Measurements from ENCODE around the gene MED14.
A peak's percentile ranks its signal among the peaks of the same experiment; 100 is the strongest.

MED14 gene

GRCh38 chrX:40663078-40663740 lies 72.1 kb downstream of the MED14 start:
- DNase-seq = no peak

DNA sequence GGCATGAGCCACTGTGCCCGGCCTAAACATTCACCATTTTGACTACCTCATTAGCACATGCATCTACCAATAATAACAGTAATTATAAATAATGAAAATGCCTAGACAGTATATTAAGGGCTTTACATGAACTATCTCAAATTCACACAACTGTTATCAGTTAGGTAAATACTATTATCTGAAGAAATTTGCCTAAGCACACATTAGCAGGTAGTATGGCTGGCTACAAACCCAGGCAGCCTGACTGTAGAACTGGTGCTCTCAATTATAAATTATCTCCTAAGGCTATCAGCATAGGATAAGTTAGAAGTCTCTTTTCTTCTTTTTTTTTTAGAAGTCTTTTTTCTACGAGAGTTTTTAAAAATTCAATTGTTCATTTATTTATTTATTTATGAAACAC lies 73.9 kb downstream of the MED14 start:
- no peak for DNase-seq

DNA sequence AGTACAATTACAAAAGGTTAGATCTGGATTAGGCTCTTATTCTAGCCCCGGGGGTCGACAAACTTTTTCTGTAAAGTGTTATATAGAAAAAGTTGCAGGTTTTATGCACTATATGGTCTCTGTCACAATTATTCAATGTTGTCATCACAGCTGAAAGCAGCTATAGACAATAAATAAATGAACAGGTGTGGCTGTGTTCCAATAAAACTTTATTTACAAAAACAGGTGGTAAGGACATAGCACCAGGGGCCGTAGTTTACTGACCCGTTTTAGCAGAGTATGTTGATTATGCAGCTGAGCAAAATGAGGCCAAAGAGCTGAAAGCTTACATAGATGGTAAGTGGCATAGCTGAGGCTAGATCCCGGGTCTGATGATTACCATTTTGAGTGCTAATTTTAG lies 75.0 kb downstream of the MED14 start:
- no peak for DNase-seq

DNA sequence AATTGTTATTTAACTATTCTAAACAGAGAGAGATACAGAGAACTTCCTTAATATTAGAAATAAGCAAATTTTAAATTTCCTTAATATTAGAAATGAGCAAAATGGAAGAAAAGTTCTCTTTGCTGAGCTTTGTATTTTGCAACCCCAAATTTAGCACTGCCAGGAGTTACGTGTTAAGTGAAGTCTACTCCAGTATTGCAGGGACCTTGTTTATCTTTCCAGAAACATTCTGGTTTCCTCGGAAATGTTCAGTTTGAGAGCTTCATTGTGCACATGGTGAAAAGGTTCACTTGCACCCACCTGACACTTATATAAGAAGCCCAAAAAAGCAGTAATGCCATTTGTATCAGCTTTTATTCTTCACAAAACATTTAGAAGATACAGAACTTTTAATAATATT lies 81.8 kb downstream of the MED14 start:
- DNase-seq = no peak

GRCh38 chrX:40652664-40653063 lies 82.7 kb downstream of the MED14 start:
- DNase-seq = no peak

DNA sequence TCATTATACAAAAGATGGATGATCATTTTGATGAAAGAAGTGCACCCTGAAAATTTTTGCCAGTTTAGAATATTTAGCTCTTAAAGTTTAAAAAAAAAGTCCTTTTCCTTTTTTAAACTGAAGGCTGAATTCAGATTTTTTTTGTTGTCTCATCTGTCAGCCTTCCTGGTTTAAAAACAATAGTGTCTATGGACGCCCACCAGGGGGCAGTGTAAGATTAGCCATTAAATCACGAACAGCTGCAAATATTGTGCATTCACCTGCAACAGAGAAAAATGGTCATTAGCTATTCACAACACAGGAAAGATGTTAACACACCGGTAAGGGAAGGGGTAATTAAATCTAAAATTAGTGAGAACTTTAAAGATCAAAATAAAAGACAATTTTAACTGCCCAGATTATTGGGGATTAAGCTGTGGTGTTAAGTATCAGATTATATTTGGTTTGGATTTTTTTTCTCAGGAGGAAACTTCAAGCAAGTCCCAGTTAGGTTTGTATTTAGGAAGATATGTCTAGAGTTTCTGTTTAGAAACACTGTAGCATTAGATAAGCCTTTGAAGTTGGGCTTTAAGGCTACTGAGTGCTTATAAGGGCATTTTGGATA lies 83.6 kb downstream of the MED14 start:
- DNase-seq = peak; percentile 29

- DNase-seq = peak; percentile 24
These were observed 87.8 kb downstream of the MED14 start, which contains the start of gene CXorf38 for GRCh38 chrX:40647307-40648197. TSS of gene CXorf38 (minus strand) at chrX:40647561. CDS start at chrX:40647520, 41 bp downstream.

- DNase-seq = no peak
These were observed 88.6 kb downstream of the MED14 start for GRCh38 chrX:40646489-40647306.

- no peak for DNase-seq
These were observed 90.5 kb downstream of the MED14 start for GRCh38 chrX:40644821-40645358.

DNA sequence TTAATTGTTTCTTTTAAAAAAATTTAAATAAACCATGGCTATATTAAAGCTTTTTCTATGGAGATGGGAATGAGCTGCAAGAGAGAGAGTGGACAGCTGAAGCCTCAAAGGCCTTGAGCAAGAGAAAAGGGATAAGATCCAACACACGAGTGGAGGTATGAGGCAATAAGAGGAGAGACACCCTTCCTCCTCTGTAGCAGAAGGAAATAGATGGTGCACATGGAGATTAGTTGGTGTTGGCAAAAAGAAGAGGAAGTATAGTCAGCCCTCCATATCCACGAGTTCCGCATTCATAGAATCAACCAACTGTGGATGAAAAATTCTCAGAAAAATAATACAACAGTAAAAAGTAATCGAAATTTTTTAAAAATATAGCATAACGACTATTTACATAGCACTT lies 91.2 kb downstream of the MED14 start:
- DNase-seq = no peak

DNA sequence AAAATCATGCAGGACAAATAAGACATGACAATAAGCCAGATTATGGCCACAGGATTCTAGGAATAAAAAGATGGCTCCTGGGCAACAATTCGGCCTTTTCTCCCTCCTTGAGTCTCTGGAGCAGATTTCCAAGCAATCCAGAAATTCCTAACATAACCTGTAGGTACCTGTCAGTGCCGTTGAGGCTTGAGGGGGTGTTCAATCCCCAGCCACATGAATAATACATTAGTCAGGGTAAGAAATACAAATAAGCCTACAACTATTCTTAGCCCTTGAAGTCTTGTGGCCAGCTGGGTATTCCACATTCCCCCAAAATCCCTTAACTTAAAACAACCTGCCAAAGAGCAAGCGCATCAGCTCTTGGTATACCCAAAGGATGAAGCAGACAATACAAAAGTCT lies 97.7 kb downstream of the MED14 start:
- DNase-seq = no peak

DNA sequence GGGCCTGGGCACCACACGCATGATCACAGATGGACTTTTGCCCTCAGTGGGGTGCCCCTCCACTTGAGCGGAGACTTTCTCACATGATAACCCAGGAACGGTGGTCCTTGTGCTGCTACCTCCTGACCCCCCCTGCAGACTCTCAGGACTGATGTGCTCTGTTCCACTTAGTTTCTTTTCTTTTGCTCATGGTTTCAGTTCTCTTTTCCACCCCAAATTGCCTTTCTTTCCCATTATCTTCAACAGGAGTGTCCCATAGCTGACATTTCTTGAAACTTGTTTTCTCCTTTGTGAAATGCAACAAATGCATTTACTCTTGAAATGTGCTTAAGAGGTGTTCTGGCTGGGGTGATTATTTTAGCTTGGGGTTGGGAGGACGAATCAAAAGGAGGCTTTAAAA lies 103.1 kb downstream of the MED14 start:
- DNase-seq = no peak

DNA sequence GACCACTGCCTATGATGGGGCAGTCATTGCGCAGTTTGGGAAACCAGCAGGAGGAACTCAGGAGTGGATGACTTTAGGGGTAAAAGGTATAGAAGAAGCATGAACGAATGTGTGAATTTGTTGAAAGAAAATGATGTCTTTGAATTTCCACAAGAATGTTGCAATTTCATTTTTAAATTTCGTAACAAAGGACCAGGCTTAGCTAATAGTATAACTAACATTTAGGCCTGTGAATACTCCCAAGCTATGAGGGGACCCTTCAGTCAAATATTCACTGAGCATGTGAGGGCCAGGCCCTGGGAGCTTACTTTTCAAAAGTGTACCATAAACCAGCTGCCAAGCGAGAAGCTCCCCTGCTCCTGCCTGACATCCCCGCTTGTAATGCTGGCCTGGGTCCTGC lies 106.8 kb downstream of the MED14 start:
- DNase-seq = no peak

DNA sequence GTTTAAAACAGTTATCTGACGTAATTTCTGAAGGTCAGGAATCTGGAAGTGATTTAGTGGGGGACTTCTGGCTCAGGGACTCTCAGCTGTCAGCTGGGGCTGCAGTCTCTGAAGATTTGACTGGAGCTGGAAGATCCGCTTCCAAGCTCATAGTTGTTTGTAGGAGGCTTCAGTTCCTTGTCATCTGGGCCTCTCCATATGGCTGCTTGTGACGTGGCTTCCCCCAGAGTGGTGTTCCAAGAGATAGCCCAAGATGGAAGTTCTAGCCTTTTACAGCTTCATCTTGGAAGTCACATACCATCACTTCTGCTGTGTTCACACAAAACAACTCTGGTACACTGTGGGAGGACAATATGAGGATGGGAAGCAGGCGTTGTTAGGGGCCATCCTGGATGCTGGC lies 110.0 kb downstream of the MED14 start:
- no peak for DNase-seq

GRCh38 chrX:40623665-40624064 lies 111.7 kb downstream of the MED14 start:
- DNase-seq = no peak

DNA sequence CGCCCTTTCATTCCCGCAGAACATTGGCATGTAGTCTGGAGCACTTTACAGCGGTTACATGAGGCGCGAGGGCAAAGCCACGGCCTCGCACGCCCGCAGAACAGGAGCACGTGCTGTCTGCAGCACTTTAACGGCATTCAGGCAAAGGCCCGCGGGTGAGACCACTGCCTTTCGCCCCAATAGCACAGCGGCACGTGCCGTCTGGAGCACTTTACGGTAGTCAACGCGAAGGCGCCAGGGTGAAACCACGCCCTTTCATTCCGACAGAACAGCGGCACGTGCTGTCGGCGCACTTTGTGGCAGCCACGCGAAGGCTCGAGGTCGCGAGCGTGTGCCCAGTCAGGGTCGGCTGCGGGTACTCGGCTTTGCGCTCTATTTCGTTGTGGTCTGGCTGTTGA lies 112.2 kb downstream of the MED14 start, which contains the start of gene MPC1L:
MPC1L (plus strand) TSS at position 290 of the 398 bp plus-strand sequence. CDS start 138 bp downstream, outside the sequence.
- DNase-seq = no peak

GRCh38 chrX:40622479-40623138 lies 112.7 kb downstream of the MED14 start:
- no peak for DNase-seq

DNA sequence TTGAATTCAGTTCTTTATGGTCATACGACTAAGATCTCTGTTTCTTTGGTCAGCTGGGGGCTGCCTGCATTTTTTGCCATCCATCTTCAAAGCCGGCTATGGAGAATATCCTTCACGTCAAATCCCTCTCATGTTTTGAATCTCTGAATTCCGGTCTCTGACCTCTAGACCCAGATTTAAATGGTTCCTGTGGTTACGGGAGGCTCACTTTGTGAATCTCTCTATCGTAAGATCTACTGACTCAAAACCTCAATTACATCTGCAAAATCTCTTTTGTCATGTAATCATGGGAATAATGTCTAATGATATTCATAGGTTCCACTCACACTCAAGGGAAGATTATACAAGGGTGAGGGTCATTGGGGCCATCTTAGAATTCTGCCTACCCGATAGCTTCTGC lies 117.8 kb downstream of the MED14 start:
- DNase-seq = no peak

DNA sequence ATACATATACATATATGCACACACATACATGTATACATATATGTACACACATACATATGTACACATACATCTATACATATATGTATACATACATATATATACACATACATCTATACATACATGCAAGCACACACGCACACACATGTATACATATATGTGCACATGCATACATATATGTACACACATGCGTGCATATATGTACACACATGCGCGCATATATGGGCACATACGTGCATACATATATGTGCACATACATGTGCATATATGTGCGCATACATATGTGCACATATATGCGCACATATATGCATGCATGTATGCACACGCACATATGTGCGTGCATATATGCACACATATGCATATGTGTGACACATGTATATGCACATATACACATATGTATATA lies 119.4 kb downstream of the MED14 start:
- no peak for DNase-seq

- DNase-seq = no peak
These were observed 122.8 kb downstream of the MED14 start for GRCh38 chrX:40612511-40612910.

- DNase-seq = no peak
These were observed 128.0 kb downstream of the MED14 start for GRCh38 chrX:40607381-40607780.

DNA sequence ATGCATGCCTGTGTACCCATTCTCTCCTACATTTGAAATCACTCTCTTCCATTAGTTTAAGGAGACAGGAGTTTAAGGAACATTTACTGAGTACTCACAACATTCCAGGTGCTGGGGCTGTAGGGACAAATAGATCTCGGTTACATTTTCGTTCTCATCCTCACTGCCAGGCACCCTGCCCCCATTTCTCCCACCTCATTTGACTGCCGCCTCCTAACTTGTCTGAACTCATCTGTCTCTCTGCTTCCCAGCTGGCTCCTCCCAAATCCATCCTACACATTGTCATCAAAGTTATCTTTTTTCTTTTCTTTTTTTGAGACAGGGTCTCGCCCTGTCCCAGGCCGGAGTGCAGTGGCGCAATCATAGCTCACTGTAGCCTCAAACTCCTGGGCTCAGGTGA lies 131.9 kb downstream of the MED14 start:
- DNase-seq = no peak
